ENCODE data around the gene CSN1S1. TPM values are rescaled to one million over a fixed set of nuclear protein-coding genes. Genes with fewer than 3 reads are reported as not detected.

CSN1S1 gene
- polyA plus RNA-seq (2011; rRNA removed) (not detected in 2 replicates), polyA minus RNA-seq (2011; rRNA and poly(A)+ RNA removed) (not detected in 2 replicates)

- Histone ChIP-seq H3K27me3 (ENCODE audit: control insufficient read depth, insufficient read depth, low read length) (no peaks in the 10 kb centered on the region), H3K9me3 (ENCODE audit: control insufficient read depth, insufficient read depth, low read length) (no peaks in the 10 kb centered on the region), H3K27ac (ENCODE audit: low read depth, low read length) (no peak within 1 kb of the TSS), H3K4me3 (ENCODE audit: low read depth, low read length) (no peak within 1 kb of the TSS)
- no peak for DNase-seq (ENCODE audit: low read depth, low spot score)
- CTCF ChIA-PET, result no interaction called here
- TF ChIP-seq CTCF (IDR thresholded peaks at IDR 0.05; ENCODE audit: low read depth, low read length), result no peak
- POLR2A ChIA-PET, result no interaction called here
Observed at GRCh38 chr4:69930768-69931167, at the start of gene CSN1S1. CSN1S1 (plus strand) TSS chr4:69931068; CDS start chr4:69932556, 1,488 bp downstream.

- no peaks in the 10 kb centered on the region for H3K9me3 ChIP-seq (ENCODE audit: control insufficient read depth, insufficient read depth, low read length)
- peak; percentile 8 for DNase-seq (ENCODE audit: low read depth, low spot score)
- TF ChIP-seq CTCF (IDR thresholded peaks at IDR 0.05; ENCODE audit: low read depth, low read length), result peak; percentile 86
- no peak overlapping the region for H3K27ac ChIP-seq (ENCODE audit: low read depth, low read length)
- POLR2A ChIA-PET, result no interaction called here
- CTCF ChIA-PET, result interaction anchor here (0.6 to 2.7 kb wide), 36 partner anchors 10 to 1393 kb away, joined by 3 to 29 read pairs (median 4); partner anchors contain the start of gene SULT1E1
- no peak overlapping the region for H3K4me3 ChIP-seq (ENCODE audit: low read depth, low read length)
- no peaks in the 10 kb centered on the region for H3K27me3 ChIP-seq (ENCODE audit: control insufficient read depth, insufficient read depth, low read length)
Observed at GRCh38 chr4:69881173-69881773, 49.6 kb upstream of the CSN1S1 start.

GRCh38 chr4:69882150-69882549 lies 48.7 kb upstream of the CSN1S1 start:
- POLR2A ChIA-PET, result no interaction called here
- Histone ChIP-seq H3K4me3 (ENCODE audit: low read depth, low read length) (no peak overlapping the region), H3K9me3 (ENCODE audit: control insufficient read depth, insufficient read depth, low read length) (no peaks in the 10 kb centered on the region), H3K27me3 (ENCODE audit: control insufficient read depth, insufficient read depth, low read length) (no peaks in the 10 kb centered on the region), H3K27ac (ENCODE audit: low read depth, low read length) (no peak overlapping the region)
- CTCF ChIA-PET, result interaction anchor here (1.1 to 2.7 kb wide), 5 partner anchors 15 to 195 kb away, joined by 3 to 29 read pairs (median 5); partner anchors contain the start of gene SULT1E1
- no peak for DNase-seq (ENCODE audit: low read depth, low spot score)
- TF ChIP-seq CTCF (IDR thresholded peaks at IDR 0.05; ENCODE audit: low read depth, low read length), result no peak

GRCh38 chr4:69888336-69888735 lies 42.5 kb upstream of the CSN1S1 start:
- no peaks in the 10 kb centered on the region for H3K9me3 ChIP-seq (ENCODE audit: control insufficient read depth, insufficient read depth, low read length)
- H3K4me3 ChIP-seq (ENCODE audit: low read depth, low read length), result no peak overlapping the region
- CTCF ChIA-PET, result no interaction called here
- TF ChIP-seq CTCF (IDR thresholded peaks at IDR 0.05; ENCODE audit: low read depth, low read length), result no peak
- no peaks in the 10 kb centered on the region for H3K27me3 ChIP-seq (ENCODE audit: control insufficient read depth, insufficient read depth, low read length)
- no peak for DNase-seq (ENCODE audit: low read depth, low spot score)
- POLR2A ChIA-PET, result no interaction called here
- H3K27ac ChIP-seq (ENCODE audit: low read depth, low read length), result no peak overlapping the region

GRCh38 chr4:69894186-69894585 lies 36.7 kb upstream of the CSN1S1 start:
- TF ChIP-seq CTCF (IDR thresholded peaks at IDR 0.05; ENCODE audit: low read depth, low read length), result no peak
- Histone ChIP-seq H3K27ac (ENCODE audit: low read depth, low read length) (no peak overlapping the region), H3K4me3 (ENCODE audit: low read depth, low read length) (no peak overlapping the region), H3K9me3 (ENCODE audit: control insufficient read depth, insufficient read depth, low read length) (no peaks in the 10 kb centered on the region), H3K27me3 (ENCODE audit: control insufficient read depth, insufficient read depth, low read length) (no peaks in the 10 kb centered on the region)
- ChIA-PET POLR2A (no interaction called here), CTCF (interaction anchor here (0.7 to 2.1 kb wide), 3 partner anchors 13 to 665 kb away, joined by 3 to 8 read pairs (median 6); no protein-coding TSS in a partner anchor)
- DNase-seq (ENCODE audit: low read depth, low spot score), result no peak
